Activated CD4-positive, alpha-beta T cell treated with anti-CD3 and anti-CD28 coated beads for 36 hours (primary cell): ENCODE measurements around the gene POLR3B. TPM values are rescaled to one million over a fixed set of nuclear protein-coding genes. Genes with fewer than 3 reads are reported as not detected.

Experiments
- ATAC-seq: fragments of 200-7000 bp; cut with Tn5 transposase; one replicate; pipeline ENCODE4 v1.10.0; 2021; ENCODE audit warnings: mild to moderate bottlenecking, moderate library complexity
- CTCF ChIA-PET: fragments of 350-600 bp; sonication (Branson Sonifier 250); formaldehyde crosslinking; loops from one replicate; lab custom pipeline; 2021; ENCODE audit warnings: antibody characterized with exemption; lab: Charles Lee
- POLR2A ChIA-PET: fragments of 350-600 bp; sonication (Branson Sonifier 250); formaldehyde crosslinking; loops from one replicate; lab custom pipeline; 2021; ENCODE audit warnings: antibody characterized with exemption, inconsistent platforms; lab: Charles Lee
- DNase-seq: peaks from one replicate; pipeline ENCODE4 v3.0.0-alpha.2; 2020
- H3K27ac Mint-ChIP-seq: one replicate; pipeline ENCODE4 v1.8.0; 2021; ENCODE audit warnings: mixed read lengths
- H3K27me3 Mint-ChIP-seq: one replicate; pipeline ENCODE4 v1.8.0; 2021; ENCODE audit warnings: mixed read lengths
- H3K36me3 Mint-ChIP-seq: one replicate; pipeline ENCODE4 v1.8.0; 2021; ENCODE audit warnings: low read depth, mixed read lengths
- H3K4me1 Mint-ChIP-seq: one replicate; pipeline ENCODE4 v1.8.0; 2021; ENCODE audit warnings: mixed read lengths
- H3K4me3 Mint-ChIP-seq: one replicate; pipeline ENCODE4 v1.8.0; 2021; ENCODE audit warnings: mild to moderate bottlenecking, moderate library complexity, mixed read lengths
- H3K9me3 Mint-ChIP-seq: one replicate; pipeline ENCODE4 v1.8.0; 2021; ENCODE audit warnings: low read depth, mixed read lengths
- intact Hi-C, 2 experiments: fragments of 100-400 bp; cut with DNase I in 1 of 2; cut with micrococcal nuclease in 1 of 2; formaldehyde crosslinking; loops; one replicate each; pipeline versions ENCODE4 v1.14.2 to v1.15.1; 2022 to 2024; cut with DNase I, micrococcal nuclease
- total RNA-seq, 2 experiments: library from RNA; stranded (reverse); gene quantifications; one replicate each; pipeline ENCODE4 v1.2.3, GENCODE V29; 2021

The POLR3B gene
- total RNA-seq, 2 experiments from 2014 or later, result 9.1 to 11.7 TPM

DNA sequence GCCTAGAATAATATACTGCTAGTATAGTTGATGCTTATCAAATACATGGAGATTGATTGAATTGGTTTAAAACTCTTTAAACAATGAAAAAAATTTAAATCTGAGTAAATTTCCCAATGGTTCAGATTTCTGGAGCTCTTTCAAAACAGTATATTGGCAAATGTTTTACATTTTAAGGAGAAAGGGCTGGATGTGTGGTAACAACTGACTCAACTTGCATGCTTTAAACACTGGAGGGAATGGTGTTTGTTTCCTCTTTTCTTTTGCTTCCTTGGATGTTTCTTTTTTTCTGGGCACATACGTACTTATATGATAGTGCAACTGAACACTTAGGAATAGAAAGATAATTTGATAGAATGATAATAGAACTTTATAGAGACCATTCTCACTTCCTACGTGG lies 151.4 kb downstream of the POLR3B start:
- intact Hi-C loops, result no loop called here
- H3K36me3 Mint-ChIP-seq, result peaks cover 23% of the 10 kb centered on the region
- ChIA-PET POLR2A (no interaction called here), CTCF (interaction anchor here (0.7 kb wide), 1 partner anchor 1256 kb away, joined by 3 read pairs; no protein-coding TSS in a partner anchor)
- DNase-seq (no peak), ATAC-seq (no peak)
- no peaks in the 10 kb centered on the region for H3K27me3 Mint-ChIP-seq
- H3K27ac Mint-ChIP-seq, result no peak overlapping the region
- H3K4me3 Mint-ChIP-seq, result no peak overlapping the region
- H3K9me3 Mint-ChIP-seq, result peaks cover 2% of the 10 kb centered on the region
- no peaks in the 10 kb centered on the region for H3K4me1 Mint-ChIP-seq

DNA sequence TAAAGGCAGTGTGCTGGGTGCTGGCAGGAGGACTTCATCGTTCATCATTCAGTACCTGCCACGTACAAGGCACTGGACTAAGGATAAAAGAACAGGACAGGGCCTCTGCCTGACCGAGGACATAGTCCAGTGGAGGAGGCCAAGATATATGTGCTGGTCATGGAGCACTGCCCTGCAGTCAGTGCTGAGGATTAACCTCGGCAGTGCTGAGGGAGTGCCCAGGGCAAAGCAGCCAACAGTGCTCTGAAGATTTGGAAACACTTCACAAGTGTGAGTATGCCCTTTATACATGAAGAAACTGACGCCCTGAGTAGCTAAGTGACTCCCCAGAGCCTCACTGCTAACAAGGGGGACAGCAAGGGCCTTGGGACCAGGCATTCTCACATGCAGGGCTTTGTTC lies 153.8 kb downstream of the POLR3B start:
- H3K9me3 Mint-ChIP-seq, result peaks cover 2% of the 10 kb centered on the region
- no peaks in the 10 kb centered on the region for H3K27me3 Mint-ChIP-seq
- ChIA-PET CTCF (interaction anchor here (0.6 kb wide), 1 partner anchor 574 kb away, joined by 3 read pairs; no protein-coding TSS in a partner anchor), POLR2A (no interaction called here)
- no peak overlapping the region for H3K27ac Mint-ChIP-seq
- intact Hi-C loops, result no loop called here
- ATAC-seq (no peak), DNase-seq (no peak)
- H3K36me3 Mint-ChIP-seq, result peaks cover 13% of the 10 kb centered on the region
- H3K4me1 Mint-ChIP-seq, result no peaks in the 10 kb centered on the region
- no peak overlapping the region for H3K4me3 Mint-ChIP-seq

DNA sequence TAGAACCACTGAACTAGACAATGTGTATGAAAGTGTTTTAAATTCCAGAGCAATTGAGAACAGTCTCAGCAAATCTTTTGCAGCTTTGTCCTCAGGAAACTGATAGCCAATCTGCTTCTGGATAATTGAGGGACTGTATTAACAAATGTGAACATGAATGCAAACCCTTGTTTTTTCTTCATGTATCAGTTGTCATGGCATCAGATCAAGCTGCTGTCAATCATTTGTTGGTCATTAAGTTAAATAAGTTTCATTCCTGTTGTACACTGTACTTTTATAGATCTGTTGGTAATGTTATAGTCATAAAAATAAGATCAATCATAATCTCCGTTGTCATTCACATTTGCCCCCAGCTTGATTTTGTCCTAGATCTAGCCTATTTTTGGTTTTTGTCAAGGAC lies 159.8 kb downstream of the POLR3B start:
- Mint-ChIP-seq H3K36me3 (peaks cover 2% of the 10 kb centered on the region), H3K27ac (no peak overlapping the region), H3K9me3 (peaks cover 2% of the 10 kb centered on the region), H3K4me3 (no peak overlapping the region), H3K4me1 (no peaks in the 10 kb centered on the region), H3K27me3 (peaks cover 5% of the 10 kb centered on the region)
- ChIA-PET CTCF (interaction anchor here (0.7 to 1.4 kb wide), 2 partner anchors 10 to 328 kb away, joined by 3 to 4 read pairs; no protein-coding TSS in a partner anchor), POLR2A (no interaction called here)
- ATAC-seq, result no peak
- DNase-seq, result no peak
- intact Hi-C loops, result no loop called here

DNA sequence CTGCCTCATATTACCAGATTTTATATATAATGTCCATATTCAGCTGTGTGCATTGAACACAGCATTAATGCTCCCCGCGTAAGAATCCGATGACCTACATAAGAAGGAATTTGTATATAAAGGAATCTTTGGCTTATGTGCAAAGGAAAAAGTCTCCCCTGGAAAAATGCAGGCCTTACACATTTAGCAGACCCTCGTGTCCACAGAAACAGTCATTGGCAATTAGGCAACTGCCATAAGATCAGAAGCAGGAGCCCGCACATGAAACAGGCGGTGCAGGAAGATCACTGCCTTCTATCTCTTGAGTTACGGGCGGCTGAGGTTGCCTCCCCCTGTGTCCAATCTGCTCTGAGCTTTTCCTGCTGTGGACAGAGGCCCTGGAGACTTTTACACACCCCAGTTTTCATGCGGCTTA lies 162.1 kb downstream of the POLR3B start:
- no peak overlapping the region for H3K27ac Mint-ChIP-seq
- DNase-seq (no peak), ATAC-seq (no peak)
- no peaks in the 10 kb centered on the region for H3K9me3 Mint-ChIP-seq
- no peaks in the 10 kb centered on the region for H3K36me3 Mint-ChIP-seq
- intact Hi-C loops, result no loop called here
- CTCF ChIA-PET, result no interaction called here
- POLR2A ChIA-PET, result no interaction called here
- no peaks in the 10 kb centered on the region for H3K4me1 Mint-ChIP-seq
- H3K4me3 Mint-ChIP-seq, result no peak overlapping the region
- H3K27me3 Mint-ChIP-seq, result peaks cover 9% of the 10 kb centered on the region

DNA sequence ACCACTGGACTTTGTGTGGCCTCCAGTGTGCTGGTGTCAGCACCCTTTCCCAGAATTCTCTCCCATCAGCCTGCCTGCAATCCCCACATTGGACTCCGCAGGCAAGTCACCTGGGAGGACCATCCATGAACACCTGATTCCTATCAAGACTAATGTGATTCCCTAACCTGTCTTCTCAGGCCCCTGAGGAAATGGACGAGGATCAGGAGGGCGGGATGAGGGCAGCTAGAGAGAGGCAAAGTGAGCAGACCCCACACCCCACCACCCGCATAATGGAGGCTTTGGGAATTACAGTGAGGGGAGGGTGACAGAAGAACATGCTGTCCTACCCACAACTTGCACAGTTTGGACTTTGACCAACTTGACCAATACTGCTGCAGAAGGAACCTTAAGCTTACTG lies 164.4 kb downstream of the POLR3B start:
- H3K4me1 Mint-ChIP-seq, result no peaks in the 10 kb centered on the region
- H3K36me3 Mint-ChIP-seq, result no peaks in the 10 kb centered on the region
- ChIA-PET CTCF (no interaction called here), POLR2A (no interaction called here)
- intact Hi-C loops, result no loop called here
- H3K27ac Mint-ChIP-seq, result no peak overlapping the region
- H3K27me3 Mint-ChIP-seq, result peaks cover 9% of the 10 kb centered on the region
- DNase-seq, result no peak
- H3K9me3 Mint-ChIP-seq, result no peaks in the 10 kb centered on the region
- no peak overlapping the region for H3K4me3 Mint-ChIP-seq
- no peak for ATAC-seq

DNA sequence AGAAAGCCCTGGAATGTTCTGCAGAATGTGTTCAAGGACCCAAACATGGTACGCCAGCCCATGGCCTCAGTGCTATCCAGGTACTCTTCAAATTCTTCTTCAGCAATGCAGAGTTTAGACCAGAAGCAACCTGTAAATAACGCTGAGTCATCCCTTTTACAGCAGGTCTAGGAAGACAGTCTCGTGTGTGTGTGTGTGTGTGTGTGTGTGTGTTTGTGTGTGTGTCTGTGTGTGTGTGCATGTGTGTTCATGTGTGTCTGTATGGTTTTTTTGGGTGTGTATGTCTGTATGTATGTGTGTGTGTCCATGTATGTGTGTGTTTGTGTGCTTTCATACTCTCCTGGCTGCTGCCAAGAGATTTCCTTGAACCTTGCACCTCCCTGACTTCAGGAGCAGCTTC lies 165.2 kb downstream of the POLR3B start:
- ATAC-seq, result no peak
- H3K27me3 Mint-ChIP-seq, result peaks cover 11% of the 10 kb centered on the region
- intact Hi-C loops, result no loop called here
- no peak overlapping the region for H3K4me3 Mint-ChIP-seq
- POLR2A ChIA-PET, result no interaction called here
- H3K4me1 Mint-ChIP-seq, result no peaks in the 10 kb centered on the region
- H3K27ac Mint-ChIP-seq, result no peak overlapping the region
- H3K36me3 Mint-ChIP-seq, result no peaks in the 10 kb centered on the region
- CTCF ChIA-PET, result no interaction called here
- no peak for DNase-seq
- H3K9me3 Mint-ChIP-seq, result no peaks in the 10 kb centered on the region

DNA sequence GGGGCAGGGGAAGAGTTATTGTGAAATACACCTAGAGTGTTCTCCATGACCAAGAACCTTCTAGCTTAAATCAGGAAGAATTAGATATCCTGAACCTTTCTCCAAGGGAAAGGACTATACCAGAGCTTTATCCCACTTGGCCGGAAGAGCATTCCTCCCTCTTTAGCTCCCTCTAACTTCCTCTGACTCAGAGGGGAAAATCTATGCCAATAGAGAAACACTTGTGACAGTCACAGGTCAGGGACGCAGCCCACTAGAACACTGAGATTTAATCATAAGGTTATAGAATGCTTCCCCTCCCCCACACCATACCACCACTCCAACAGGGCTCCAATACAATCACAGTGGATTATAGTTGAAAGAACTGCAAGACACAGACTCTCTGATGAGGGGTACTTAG lies 169.8 kb downstream of the POLR3B start:
- Mint-ChIP-seq H3K4me1 (no peaks in the 10 kb centered on the region), H3K27me3 (peaks cover 8% of the 10 kb centered on the region), H3K9me3 (no peaks in the 10 kb centered on the region), H3K36me3 (no peaks in the 10 kb centered on the region), H3K4me3 (no peak overlapping the region), H3K27ac (no peak overlapping the region)
- intact Hi-C loops, result no loop called here
- ChIA-PET CTCF (interaction anchor here (1.7 kb wide), 1 partner anchor 10 kb away, joined by 4 read pairs; no protein-coding TSS in a partner anchor), POLR2A (no interaction called here)
- DNase-seq, result no peak
- ATAC-seq, result no peak

DNA sequence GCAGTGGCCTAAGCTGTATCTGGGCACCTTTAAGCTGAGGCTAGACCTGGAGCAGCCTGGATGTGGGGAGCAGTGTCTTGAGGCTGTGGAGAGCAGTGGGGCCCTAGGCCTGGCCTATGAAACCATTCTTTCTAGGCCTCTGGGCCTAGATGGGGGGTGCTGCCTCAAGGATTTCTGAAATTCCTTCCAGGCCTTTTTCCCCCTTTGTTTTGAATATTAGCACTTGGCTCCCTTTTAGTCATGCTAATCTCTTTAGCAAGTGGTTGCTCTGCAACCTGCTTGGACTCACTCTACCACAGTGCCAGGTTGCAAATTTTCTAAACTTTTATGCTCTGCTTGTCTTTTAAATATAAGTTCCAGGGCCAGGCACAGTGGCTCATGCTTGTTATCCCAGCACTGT lies 183.7 kb downstream of the POLR3B start:
- intact Hi-C loops, result no loop called here
- H3K4me3 Mint-ChIP-seq, result no peak overlapping the region
- no peak for DNase-seq
- ChIA-PET CTCF (no interaction called here), POLR2A (no interaction called here)
- peaks cover 1% of the 10 kb centered on the region for H3K27me3 Mint-ChIP-seq
- H3K27ac Mint-ChIP-seq, result no peak overlapping the region
- no peaks in the 10 kb centered on the region for H3K4me1 Mint-ChIP-seq
- H3K9me3 Mint-ChIP-seq, result peaks cover 6% of the 10 kb centered on the region
- ATAC-seq, result no peak
- no peaks in the 10 kb centered on the region for H3K36me3 Mint-ChIP-seq

DNA sequence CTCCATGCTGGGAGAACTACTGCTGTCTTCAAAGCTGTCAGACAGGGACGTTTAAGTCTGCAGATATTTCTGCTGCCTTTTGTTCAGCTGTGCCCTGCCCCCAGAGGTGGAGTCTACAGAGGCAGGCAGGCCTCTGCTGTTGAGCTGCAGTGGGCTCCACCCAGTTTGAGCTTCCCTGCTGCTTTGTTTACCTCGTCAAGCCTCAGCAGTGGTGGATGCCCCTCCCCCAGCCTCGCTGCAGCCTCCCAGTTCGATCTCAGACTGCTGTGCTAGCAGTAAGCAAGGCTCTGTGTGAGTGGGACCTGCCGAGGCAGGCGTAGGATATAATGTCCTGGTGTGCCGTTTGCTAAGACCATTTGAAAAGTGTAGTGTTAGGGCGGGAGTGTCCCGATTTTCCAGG lies 193.9 kb downstream of the POLR3B start:
- H3K27me3 Mint-ChIP-seq, result peaks cover 25% of the 10 kb centered on the region
- POLR2A ChIA-PET, result no interaction called here
- peaks cover 5% of the 10 kb centered on the region for H3K36me3 Mint-ChIP-seq
- CTCF ChIA-PET, result no interaction called here
- intact Hi-C loops, result no loop called here
- DNase-seq, result no peak
- ATAC-seq, result no peak
- peaks cover 17% of the 10 kb centered on the region for H3K9me3 Mint-ChIP-seq
- H3K4me1 Mint-ChIP-seq, result no peaks in the 10 kb centered on the region
- H3K27ac Mint-ChIP-seq, result no peak overlapping the region
- no peak overlapping the region for H3K4me3 Mint-ChIP-seq

DNA sequence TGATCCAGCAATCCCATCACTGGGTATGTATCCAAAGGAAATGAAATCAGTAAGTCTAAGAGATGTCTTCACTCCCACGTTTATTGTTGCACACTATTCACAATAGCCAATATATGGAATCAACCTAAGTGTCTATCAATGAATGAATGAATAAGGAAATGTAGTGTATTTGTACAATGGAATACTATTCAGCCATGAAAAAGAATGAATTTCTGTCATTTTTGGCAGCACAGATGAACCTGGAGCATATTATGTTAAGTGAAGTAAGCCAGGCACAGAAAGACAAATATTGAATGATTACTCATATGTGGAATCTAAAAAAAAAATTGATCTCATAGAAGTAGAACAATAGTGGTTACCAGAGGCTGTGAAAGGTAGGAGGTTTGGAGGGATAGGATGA lies 194.7 kb downstream of the POLR3B start:
- intact Hi-C loops, result no loop called here
- ChIA-PET POLR2A (no interaction called here), CTCF (no interaction called here)
- no peak overlapping the region for H3K4me3 Mint-ChIP-seq
- H3K27me3 Mint-ChIP-seq, result peaks cover 25% of the 10 kb centered on the region
- no peak for DNase-seq
- peaks cover 17% of the 10 kb centered on the region for H3K9me3 Mint-ChIP-seq
- ATAC-seq, result no peak
- H3K27ac Mint-ChIP-seq, result no peak overlapping the region
- no peaks in the 10 kb centered on the region for H3K4me1 Mint-ChIP-seq
- peaks cover 5% of the 10 kb centered on the region for H3K36me3 Mint-ChIP-seq

Other genes starting within 250 kb of the POLR3B start
- gene NUAK1, start 218.8 kb upstream of the POLR3B start, total RNA-seq, result not detected
- gene CKAP4, start 109.7 kb upstream of the POLR3B start, total RNA-seq, result 10 to 100 TPM; 13.7 to 15.6 TPM
- 10 to 100 TPM in 1 of 2 experiments, 1 to 10 TPM in 1; 8.6 to 11.8 TPM for gene TCP11L2, start 55.0 kb upstream of the POLR3B start, total RNA-seq
- gene RFX4, start 225.3 kb downstream of the POLR3B start, total RNA-seq, result not detected